GM12891 (cell line): ENCODE measurements around the gene APOC3.

Experiments used
- POLR2A ChIP-seq: IDR thresholded peaks from 2 replicates; pipeline ENCODE4 v1.6.1; 2011; ENCODE audit warnings: low read depth, low read length, control low read depth
- SPI1 ChIP-seq: IDR thresholded peaks from 2 replicates; pipeline ENCODE4 v1.6.1; 2011; ENCODE audit warnings: low read depth, low read length, control low read depth

DNA sequence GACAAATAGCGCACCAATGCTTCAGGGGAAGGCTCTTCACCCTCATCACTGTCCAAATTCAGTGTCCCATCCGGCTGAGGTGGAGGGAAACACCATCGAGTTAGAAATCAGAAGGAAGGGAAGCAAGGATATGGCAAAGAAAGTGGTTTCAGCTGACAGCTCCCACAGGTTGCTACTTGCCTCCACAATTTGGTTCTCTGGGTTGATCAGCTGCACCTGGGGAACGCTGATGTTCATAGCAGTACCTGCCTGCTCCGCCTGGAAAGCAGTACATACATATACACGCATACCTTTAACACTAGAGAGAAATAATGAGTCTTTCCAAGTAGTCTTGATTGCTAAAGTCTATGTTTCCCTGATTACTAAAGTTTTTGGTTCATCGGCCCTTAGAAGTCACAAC lies 45.5 kb downstream of the APOC3 start:
- TF ChIP-seq POLR2A (no peak), SPI1 (no peak)
